ENCODE results near the gene GGT5. TPM values are rescaled to one million over a fixed set of nuclear protein-coding genes. Genes with fewer than 3 reads are reported as not detected.

GGT5 gene
- total and polyA plus RNA-seq, 2 of the 13 experiments (the other 11 are each of a cell fraction or from before 2014, with no cell fraction given): 0.69 to 3.1 TPM

- TF ChIP-seq ZBTB40 (IDR thresholded peaks at IDR 0.05) (no peak), ZBTB40 (CRISPR knock-in tag; IDR thresholded peaks at IDR 0.05) (peak; percentile 77), ZNF263 (CRISPR knock-in tag; IDR thresholded peaks at IDR 0.05) (peak; percentile 47; the same call in 1 of the 2 replicates), PHF5A (CRISPR knock-in tag; IDR thresholded peaks at IDR 0.05; ENCODE audit: low read depth, unreplicated experiment) (no peak), SIX1 (CRISPR knock-in tag; IDR thresholded peaks at IDR 0.05; ENCODE audit: borderline replicate concordance) (0 out of 2 replicates have a peak, but pooled peaks have one; percentile 16), ZNF33A (CRISPR knock-in tag; IDR thresholded peaks at IDR 0.05; ENCODE audit: borderline replicate concordance) (no peak), ZFAT (CRISPR knock-in tag; conservative IDR thresholded peaks at IDR 0.05) (0 out of 2 replicates have a peak, but pooled peaks have one; percentile 34), ZNF296 (CRISPR knock-in tag; conservative IDR thresholded peaks at IDR 0.05) (no peak), ZNF644 (CRISPR knock-in tag; IDR thresholded peaks at IDR 0.05; ENCODE audit: low read depth) (no peak), AGO1 (IDR thresholded peaks at IDR 0.05; ENCODE audit: low read depth, low read length, poor library complexity, severe bottlenecking) (peak; percentile 56), RAD21 (CRISPR knock-in tag; IDR thresholded peaks at IDR 0.05) (peak; percentile 67), HINFP (CRISPR knock-in tag; IDR thresholded peaks at IDR 0.05; ENCODE audit: low read depth) (peak; percentile 52; the same call in 1 of the 2 replicates), ZBTB39 (CRISPR knock-in tag; IDR thresholded peaks at IDR 0.05) (no peak), THAP8 (CRISPR knock-in tag; IDR thresholded peaks at IDR 0.05; ENCODE audit: borderline replicate concordance) (no peak), ELF3 (CRISPR knock-in tag; IDR thresholded peaks at IDR 0.05) (peak; percentile 36)
Measured at GRCh38 chr22:24270556-24271385, 25.9 kb upstream of the GGT5 start, which contains the start of gene SPECC1L (continued).

Measured in HepG2 (cell line).